ENCODE results near the gene TMEM117. TPM values are rescaled to one million over a fixed set of nuclear protein-coding genes. Genes with fewer than 3 reads are reported as not detected.

The TMEM117 gene
- total and polyA plus RNA-seq, 2 donors (not counting 3 experiments of a cell fraction or from before 2014, with no cell fraction given) = 1.2 to 3.8 TPM

DNA sequence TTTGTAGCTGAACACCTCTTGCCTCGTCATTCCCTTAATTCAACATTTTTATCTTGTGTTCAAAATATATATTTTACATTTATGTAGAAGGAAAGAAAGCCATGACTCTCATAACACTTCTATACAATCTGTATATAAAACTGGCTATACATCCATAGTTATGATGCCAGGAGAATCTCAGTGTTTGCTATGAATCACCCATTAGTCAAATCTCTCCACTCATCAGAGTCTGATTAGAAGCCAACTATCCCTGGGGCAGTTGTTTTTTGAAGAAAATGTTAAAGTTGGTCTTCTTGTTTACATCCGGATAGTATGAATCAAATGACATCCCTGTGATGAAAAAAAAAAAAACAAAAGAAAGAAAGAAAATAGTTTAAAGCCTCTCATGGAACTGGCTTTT lies 536.4 kb downstream of the TMEM117 start:
- H3K4me1 ChIP-seq (ENCODE audit: control insufficient read depth, extremely low read depth, insufficient read depth, low read length) = no peaks in the 10 kb centered on the region
- ChIA-PET POLR2A (no interaction called here), CTCF (no interaction called here)
- H3K9ac ChIP-seq (replicated peaks; ENCODE audit: extremely low read depth, insufficient read depth, low read length) = no peak overlapping the region
- H3K36me3 ChIP-seq (ENCODE audit: control insufficient read depth in 2 of 2, extremely low read depth in 1 of 2, insufficient read depth in 2 of 2, low read length in 2 of 2) = no peaks in the 10 kb centered on the region
- no peaks in the 10 kb centered on the region for H3K27me3 ChIP-seq (ENCODE audit: control insufficient read depth in 2 of 2, insufficient read depth in 2 of 2, low read length in 2 of 2)
- DNase-seq (ENCODE audit: low read depth, low spot score) (no peak), FAIRE-seq (no peak)
- TF ChIP-seq MYC (IDR thresholded peaks at IDR 0.05; ENCODE audit: low read depth, low read length) (no peak), POLR2AphosphoS5 (IDR thresholded peaks at IDR 0.05; ENCODE audit: insufficient read depth, low read depth, low read length) (no peak), EZH2 (IDR thresholded peaks at IDR 0.05; ENCODE audit: borderline replicate concordance, low read depth, low read length, severe bottlenecking) (no peak), POLR2A (IDR thresholded peaks at IDR 0.05; ENCODE audit: low read depth, low read length) (no peak), GATA2 (IDR thresholded peaks at IDR 0.05; ENCODE audit: insufficient read depth, insufficient read length, low read depth, low read length) (no peak), JUN (IDR thresholded peaks at IDR 0.05; ENCODE audit: borderline replicate concordance, insufficient read depth, insufficient read length, low read depth) (no peak), FOS (IDR thresholded peaks at IDR 0.05; ENCODE audit: borderline replicate concordance, insufficient read depth, low read length) (no peak)
- TF ChIP-seq, protein P1, sequence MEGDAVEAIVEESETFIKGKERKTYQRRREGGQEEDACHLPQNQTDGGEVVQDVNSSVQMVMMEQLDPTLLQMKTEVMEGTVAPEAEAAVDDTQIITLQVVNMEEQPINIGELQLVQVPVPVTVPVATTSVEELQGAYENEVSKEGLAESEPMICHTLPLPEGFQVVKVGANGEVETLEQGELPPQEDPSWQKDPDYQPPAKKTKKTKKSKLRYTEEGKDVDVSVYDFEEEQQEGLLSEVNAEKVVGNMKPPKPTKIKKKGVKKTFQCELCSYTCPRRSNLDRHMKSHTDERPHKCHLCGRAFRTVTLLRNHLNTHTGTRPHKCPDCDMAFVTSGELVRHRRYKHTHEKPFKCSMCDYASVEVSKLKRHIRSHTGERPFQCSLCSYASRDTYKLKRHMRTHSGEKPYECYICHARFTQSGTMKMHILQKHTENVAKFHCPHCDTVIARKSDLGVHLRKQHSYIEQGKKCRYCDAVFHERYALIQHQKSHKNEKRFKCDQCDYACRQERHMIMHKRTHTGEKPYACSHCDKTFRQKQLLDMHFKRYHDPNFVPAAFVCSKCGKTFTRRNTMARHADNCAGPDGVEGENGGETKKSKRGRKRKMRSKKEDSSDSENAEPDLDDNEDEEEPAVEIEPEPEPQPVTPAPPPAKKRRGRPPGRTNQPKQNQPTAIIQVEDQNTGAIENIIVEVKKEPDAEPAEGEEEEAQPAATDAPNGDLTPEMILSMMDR (IDR thresholded peaks at IDR 0.05; ENCODE audit: extremely low read depth in 1 of 2, insufficient read depth in 1 of 2, low read depth in 1 of 2, low read length in 2 of 2) = no peak
- TF ChIP-seq, protein P2, sequence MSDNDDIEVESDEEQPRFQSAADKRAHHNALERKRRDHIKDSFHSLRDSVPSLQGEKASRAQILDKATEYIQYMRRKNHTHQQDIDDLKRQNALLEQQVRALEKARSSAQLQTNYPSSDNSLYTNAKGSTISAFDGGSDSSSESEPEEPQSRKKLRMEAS (IDR thresholded peaks at IDR 0.05; ENCODE audit: insufficient read depth, insufficient read length) = no peak
- intact Hi-C loops (cut with micrococcal nuclease) = no loop called here
- no peak overlapping the region for H3K4me3 ChIP-seq (replicated peaks in 1 of 3; ENCODE audit: insufficient read depth in 1 of 3, low read depth in 1 of 3, low read length in 3 of 3)
- no peaks in the 10 kb centered on the region for H3K9me3 ChIP-seq (replicated peaks; ENCODE audit: control insufficient read depth, insufficient read depth, low read length)
- H2AFZ ChIP-seq (ENCODE audit: low read depth, low read length) = no peak overlapping the region
- dilution Hi-C loops (cut with MboI; ENCODE audit: extremely low pct_ligation_motif_present, low sequenced_read_pairs) = no loop called here
- BruUV-seq (replicated peaks) = no TSS peak
- no peaks in the 10 kb centered on the region for H3K9me1 ChIP-seq (replicated peaks; ENCODE audit: control insufficient read depth, extremely low read depth, insufficient read depth, low read length)
- H4K20me1 ChIP-seq (replicated peaks; ENCODE audit: control insufficient read depth, extremely low read depth, insufficient read depth, low read length) = no peaks in the 10 kb centered on the region
- H3K4me2 ChIP-seq (ENCODE audit: insufficient read depth, low read length) = no peak overlapping the region
- no peak overlapping the region for H3K27ac ChIP-seq (ENCODE audit: insufficient read depth, low read depth, low read length)
- no peaks in the 10 kb centered on the region for H3K79me2 ChIP-seq (ENCODE audit: control insufficient read depth, insufficient read depth, low read length)

All from endothelial cell of umbilical vein (primary cell).